OCI-LY3 (cell line): ENCODE results near the gene AKT3.

Experiments
- H2AFZ ChIP-seq: fragments of 200-600, 300-600 bp; shearing (Covaris generic); 2 replicates; pipeline ENCODE4 v1.6.0; 2014; ENCODE audit warnings: antibody characterized with exemption, low read depth, low read length
- H3K27ac ChIP-seq: fragments of 200-600, 300-600 bp; sonication (generic); 2 replicates; pipeline ENCODE4 v1.5.1; 2014; ENCODE audit warnings: mild to moderate bottlenecking, low read length, moderate library complexity, mixed read lengths
- H3K27me3 ChIP-seq: fragments of 200-600, 300-600 bp; sonication (generic); 2 replicates; pipeline ENCODE4 v1.6.1; 2014; ENCODE audit warnings: low read depth, low read length, mixed read lengths
- H3K36me3 ChIP-seq: fragments of 200-600, 300-600 bp; sonication (generic); replicated peaks from 2 replicates; pipeline ENCODE3; 2014; ENCODE audit warnings: low read depth, low read length, mixed read lengths
- H3K4me1 ChIP-seq: fragments of 300-600, 200-600 bp; sonication (generic); 2 replicates; pipeline ENCODE4 v1.6.1; 2014; ENCODE audit warnings: low read length, mixed read lengths
- H3K4me2 ChIP-seq: fragments of 200-600, 300-600 bp; sonication (generic); 2 replicates; pipeline ENCODE4 v1.6.1; 2014; ENCODE audit warnings: low read length, mixed read lengths
- H3K4me3 ChIP-seq: fragments of 300-600, 200-600 bp; sonication (generic); 2 replicates; pipeline ENCODE4 v1.5.1; 2014; ENCODE audit warnings: antibody characterized with exemption, mild to moderate bottlenecking, low read length, moderate library complexity
- H3K79me2 ChIP-seq: fragments of 300-600, 200-600 bp; shearing (Covaris generic); 2 replicates; pipeline ENCODE4 v1.6.1; 2014; ENCODE audit warnings: mild to moderate bottlenecking, low read length, mixed read lengths
- H3K9ac ChIP-seq: fragments of 300-600, 200-600 bp; shearing (Covaris generic); 2 replicates; pipeline ENCODE4 v1.6.0; 2014; ENCODE audit warnings: mild to moderate bottlenecking, low read length, moderate library complexity
- H3K9me3 ChIP-seq: fragments of 200-600, 300-600 bp; shearing (Covaris generic); 2 replicates; pipeline ENCODE4 v1.6.1; 2014; ENCODE audit warnings: low read length, mixed read lengths; ENCODE audit not compliant: insufficient read depth
- H4K20me1 ChIP-seq: fragments of 200-600, 300-600 bp; sonication (generic); 2 replicates; pipeline ENCODE4 v1.6.1; 2016; ENCODE audit warnings: low read length, mixed read lengths; ENCODE audit not compliant: insufficient read depth
- EZH2phosphoT487 ChIP-seq: fragments of 200-600 bp; shearing (Covaris generic); IDR thresholded peaks from 2 replicates; pipeline ENCODE4 v1.6.1; 2018; ENCODE audit warnings: antibody characterized with exemption, mixed run types, low read depth
- TF ChIP-seq, protein P1 (sequence below): fragments of 200-600, 300-600 bp; sonication (generic); IDR thresholded peaks from 2 replicates; pipeline ENCODE4 v1.5.1; 2014; ENCODE audit warnings: antibody characterized with exemption, low read length, low read depth

The AKT3 gene

DNA sequence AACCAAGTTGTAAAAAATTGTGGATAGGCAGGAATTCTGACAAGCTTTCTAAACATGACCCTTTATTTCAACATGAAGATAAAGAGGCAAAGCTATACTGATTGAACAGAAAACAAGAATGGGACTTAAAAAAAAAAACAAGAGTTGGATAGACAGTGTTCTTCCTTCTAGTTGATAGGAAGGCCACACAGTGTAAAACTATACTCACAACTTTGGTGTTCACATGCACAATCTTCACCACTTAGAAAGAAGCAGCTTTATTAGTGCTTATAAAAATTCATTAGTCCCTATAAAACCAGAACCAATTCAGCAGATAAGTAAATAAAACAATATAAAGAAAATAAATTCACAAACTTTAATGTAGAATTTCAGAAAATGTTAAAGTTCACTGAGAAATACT, 101.8 kb downstream of the AKT3 start:
- H4K20me1 ChIP-seq, result peaks cover 5% of the 10 kb centered on the region; the same call in 1 of the 2 replicates
- H3K9me3 ChIP-seq, result no peaks in the 10 kb centered on the region
- no peak for TF ChIP-seq EZH2phosphoT487
- TF ChIP-seq, protein P1, sequence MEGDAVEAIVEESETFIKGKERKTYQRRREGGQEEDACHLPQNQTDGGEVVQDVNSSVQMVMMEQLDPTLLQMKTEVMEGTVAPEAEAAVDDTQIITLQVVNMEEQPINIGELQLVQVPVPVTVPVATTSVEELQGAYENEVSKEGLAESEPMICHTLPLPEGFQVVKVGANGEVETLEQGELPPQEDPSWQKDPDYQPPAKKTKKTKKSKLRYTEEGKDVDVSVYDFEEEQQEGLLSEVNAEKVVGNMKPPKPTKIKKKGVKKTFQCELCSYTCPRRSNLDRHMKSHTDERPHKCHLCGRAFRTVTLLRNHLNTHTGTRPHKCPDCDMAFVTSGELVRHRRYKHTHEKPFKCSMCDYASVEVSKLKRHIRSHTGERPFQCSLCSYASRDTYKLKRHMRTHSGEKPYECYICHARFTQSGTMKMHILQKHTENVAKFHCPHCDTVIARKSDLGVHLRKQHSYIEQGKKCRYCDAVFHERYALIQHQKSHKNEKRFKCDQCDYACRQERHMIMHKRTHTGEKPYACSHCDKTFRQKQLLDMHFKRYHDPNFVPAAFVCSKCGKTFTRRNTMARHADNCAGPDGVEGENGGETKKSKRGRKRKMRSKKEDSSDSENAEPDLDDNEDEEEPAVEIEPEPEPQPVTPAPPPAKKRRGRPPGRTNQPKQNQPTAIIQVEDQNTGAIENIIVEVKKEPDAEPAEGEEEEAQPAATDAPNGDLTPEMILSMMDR, result no peak
- H3K79me2 ChIP-seq, result no peaks in the 10 kb centered on the region
- no peaks in the 10 kb centered on the region for H3K27me3 ChIP-seq
- no peak overlapping the region for H3K27ac ChIP-seq
- no peak overlapping the region for H3K4me2 ChIP-seq
- H3K4me3 ChIP-seq, result no peak overlapping the region
- no peak overlapping the region for H3K9ac ChIP-seq
- no peak overlapping the region for H2AFZ ChIP-seq
- H3K4me1 ChIP-seq, result no peaks in the 10 kb centered on the region
- no peaks in the 10 kb centered on the region for H3K36me3 ChIP-seq

DNA sequence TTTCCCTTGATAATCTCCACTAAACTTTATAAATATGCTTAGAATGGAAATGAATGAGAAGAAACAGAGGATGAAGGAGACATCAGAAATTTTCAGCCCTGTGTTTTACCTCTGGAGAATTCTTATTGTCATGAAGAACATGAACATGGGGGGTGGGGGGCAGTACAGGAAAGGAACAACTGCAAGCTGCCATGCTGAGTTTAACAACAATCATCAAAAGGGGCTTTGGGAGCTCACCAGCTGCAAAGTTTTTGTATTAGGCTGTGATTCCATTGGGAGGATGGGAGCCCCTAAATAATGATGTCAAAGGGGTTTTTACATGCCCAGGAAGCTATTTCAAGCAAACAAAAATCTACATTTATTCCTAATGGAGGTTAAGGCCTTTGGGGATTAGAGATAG, 103.3 kb downstream of the AKT3 start:
- Histone ChIP-seq H3K27ac (no peak overlapping the region), H3K27me3 (no peaks in the 10 kb centered on the region), H3K4me2 (no peak overlapping the region), H3K4me1 (no peaks in the 10 kb centered on the region), H3K36me3 (no peaks in the 10 kb centered on the region), H3K9me3 (no peaks in the 10 kb centered on the region), H3K79me2 (no peaks in the 10 kb centered on the region), H4K20me1 (peaks cover 5% of the 10 kb centered on the region; the same call in 1 of the 2 replicates), H3K9ac (no peak overlapping the region), H2AFZ (no peak overlapping the region), H3K4me3 (no peak overlapping the region)
- TF ChIP-seq, protein P1, result no peak
- no peak for TF ChIP-seq EZH2phosphoT487

DNA sequence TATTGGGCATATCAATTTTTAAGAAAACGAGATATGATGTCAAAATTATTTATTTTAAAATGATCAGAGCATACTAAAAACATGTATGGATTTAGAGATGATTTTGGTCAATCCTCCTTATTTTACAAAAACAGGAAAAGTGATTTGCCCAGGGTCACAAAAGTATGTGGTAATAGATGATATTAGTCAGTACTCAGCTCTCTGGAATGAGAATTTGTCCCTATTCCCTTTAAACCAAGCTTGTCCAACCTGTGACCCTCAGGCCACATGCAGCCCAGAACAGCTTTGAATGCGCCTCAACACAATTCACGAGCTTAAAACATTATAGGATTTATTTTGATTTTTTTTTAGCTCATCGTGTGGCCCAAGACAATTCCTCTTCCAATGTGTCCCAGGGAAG, 104.7 kb downstream of the AKT3 start:
- Histone ChIP-seq H3K4me2 (no peak overlapping the region), H3K9ac (no peak overlapping the region)

DNA sequence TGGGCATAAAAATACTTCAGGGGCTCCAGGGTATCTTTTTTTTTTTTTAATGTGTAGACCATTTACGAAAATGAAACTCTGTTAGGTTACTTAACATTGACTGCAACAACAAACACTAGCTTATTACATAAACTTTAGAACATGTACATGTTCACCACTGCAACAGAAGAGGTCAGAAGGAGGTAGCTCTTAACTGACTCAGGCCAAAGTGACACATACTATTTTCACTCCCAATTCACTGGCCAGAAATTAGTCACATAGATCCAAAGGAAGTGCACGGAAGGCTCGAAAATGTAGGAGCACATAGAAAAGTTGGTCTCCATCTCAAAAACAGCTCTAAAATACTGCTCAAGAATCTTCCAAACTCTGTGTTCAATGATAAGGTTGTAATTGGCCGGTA, 107.2 kb downstream of the AKT3 start:
- no peaks in the 10 kb centered on the region for H3K79me2 ChIP-seq
- no peaks in the 10 kb centered on the region for H3K36me3 ChIP-seq
- H4K20me1 ChIP-seq, result no peaks in the 10 kb centered on the region
- no peak overlapping the region for H3K4me2 ChIP-seq
- H2AFZ ChIP-seq, result no peak overlapping the region
- H3K4me3 ChIP-seq, result no peak overlapping the region
- H3K4me1 ChIP-seq, result no peaks in the 10 kb centered on the region
- H3K9ac ChIP-seq, result no peak overlapping the region
- no peaks in the 10 kb centered on the region for H3K9me3 ChIP-seq
- H3K27ac ChIP-seq, result no peak overlapping the region
- no peaks in the 10 kb centered on the region for H3K27me3 ChIP-seq
- TF ChIP-seq, protein P1, result no peak
- no peak for TF ChIP-seq EZH2phosphoT487

More for the DNA sequence above, 104.7 kb downstream of the AKT3 start:
- no peaks in the 10 kb centered on the region for H3K36me3 ChIP-seq
- no peaks in the 10 kb centered on the region for H3K27me3 ChIP-seq
- H3K27ac ChIP-seq, result no peak overlapping the region
- H4K20me1 ChIP-seq, result peaks cover 5% of the 10 kb centered on the region; the same call in 1 of the 2 replicates
- no peaks in the 10 kb centered on the region for H3K4me1 ChIP-seq
- H3K4me3 ChIP-seq, result no peak overlapping the region
- H2AFZ ChIP-seq, result no peak overlapping the region
- no peaks in the 10 kb centered on the region for H3K9me3 ChIP-seq
- H3K79me2 ChIP-seq, result no peaks in the 10 kb centered on the region
- TF ChIP-seq EZH2phosphoT487, result no peak
- TF ChIP-seq, protein P1, result no peak
